ENCODE data around the gene TMEM131L. TPM values are rescaled to one million over a fixed set of nuclear protein-coding genes. Genes with fewer than 3 reads are reported as not detected.

The TMEM131L gene
- total RNA-seq, 2 donors from 2014 or later = 22.2 to 25.6 TPM

DNA sequence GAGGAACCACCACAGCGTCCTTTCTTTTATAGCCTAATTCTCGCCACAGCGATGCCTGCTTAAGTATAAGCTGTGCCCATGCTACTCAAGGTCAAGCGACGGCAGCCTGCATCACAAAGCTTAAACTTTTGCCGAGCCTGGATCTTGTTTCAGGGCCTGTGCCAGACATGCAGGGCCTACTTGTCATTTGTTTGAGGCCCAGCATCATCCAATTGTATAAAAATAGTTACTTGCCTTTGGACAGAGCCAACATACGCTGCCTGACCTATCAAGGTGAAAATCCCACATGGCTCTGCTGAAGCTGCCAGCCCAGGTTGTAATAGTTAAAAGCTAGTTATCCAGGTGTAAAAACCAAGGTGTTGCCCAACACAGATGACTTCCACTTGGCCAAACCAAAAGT is 107.1 kb downstream of the TMEM131L start:
- Histone ChIP-seq H3K27me3 (replicated peaks; ENCODE audit: insufficient read depth) (no peaks in the 10 kb centered on the region), H3K36me3 (no peaks in the 10 kb centered on the region), H3K9me3 (no peaks in the 10 kb centered on the region), H3K4me3 (no peak overlapping the region), H3K4me1 (ENCODE audit: control insufficient read depth in 1 of 2, low read depth in 2 of 2) (peaks cover 11 to 41% of the 10 kb centered on the region in 2 donors), H3K27ac (no peak overlapping the region)
- TF ChIP-seq, protein P1, sequence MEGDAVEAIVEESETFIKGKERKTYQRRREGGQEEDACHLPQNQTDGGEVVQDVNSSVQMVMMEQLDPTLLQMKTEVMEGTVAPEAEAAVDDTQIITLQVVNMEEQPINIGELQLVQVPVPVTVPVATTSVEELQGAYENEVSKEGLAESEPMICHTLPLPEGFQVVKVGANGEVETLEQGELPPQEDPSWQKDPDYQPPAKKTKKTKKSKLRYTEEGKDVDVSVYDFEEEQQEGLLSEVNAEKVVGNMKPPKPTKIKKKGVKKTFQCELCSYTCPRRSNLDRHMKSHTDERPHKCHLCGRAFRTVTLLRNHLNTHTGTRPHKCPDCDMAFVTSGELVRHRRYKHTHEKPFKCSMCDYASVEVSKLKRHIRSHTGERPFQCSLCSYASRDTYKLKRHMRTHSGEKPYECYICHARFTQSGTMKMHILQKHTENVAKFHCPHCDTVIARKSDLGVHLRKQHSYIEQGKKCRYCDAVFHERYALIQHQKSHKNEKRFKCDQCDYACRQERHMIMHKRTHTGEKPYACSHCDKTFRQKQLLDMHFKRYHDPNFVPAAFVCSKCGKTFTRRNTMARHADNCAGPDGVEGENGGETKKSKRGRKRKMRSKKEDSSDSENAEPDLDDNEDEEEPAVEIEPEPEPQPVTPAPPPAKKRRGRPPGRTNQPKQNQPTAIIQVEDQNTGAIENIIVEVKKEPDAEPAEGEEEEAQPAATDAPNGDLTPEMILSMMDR (IDR thresholded peaks at IDR 0.05) = no peak
- DNase-seq (ENCODE audit: low spot score) (no peak), ATAC-seq (ENCODE audit: insufficient number of reproducible peaks, low FRiP score, low read depth) (no peak)

DNA sequence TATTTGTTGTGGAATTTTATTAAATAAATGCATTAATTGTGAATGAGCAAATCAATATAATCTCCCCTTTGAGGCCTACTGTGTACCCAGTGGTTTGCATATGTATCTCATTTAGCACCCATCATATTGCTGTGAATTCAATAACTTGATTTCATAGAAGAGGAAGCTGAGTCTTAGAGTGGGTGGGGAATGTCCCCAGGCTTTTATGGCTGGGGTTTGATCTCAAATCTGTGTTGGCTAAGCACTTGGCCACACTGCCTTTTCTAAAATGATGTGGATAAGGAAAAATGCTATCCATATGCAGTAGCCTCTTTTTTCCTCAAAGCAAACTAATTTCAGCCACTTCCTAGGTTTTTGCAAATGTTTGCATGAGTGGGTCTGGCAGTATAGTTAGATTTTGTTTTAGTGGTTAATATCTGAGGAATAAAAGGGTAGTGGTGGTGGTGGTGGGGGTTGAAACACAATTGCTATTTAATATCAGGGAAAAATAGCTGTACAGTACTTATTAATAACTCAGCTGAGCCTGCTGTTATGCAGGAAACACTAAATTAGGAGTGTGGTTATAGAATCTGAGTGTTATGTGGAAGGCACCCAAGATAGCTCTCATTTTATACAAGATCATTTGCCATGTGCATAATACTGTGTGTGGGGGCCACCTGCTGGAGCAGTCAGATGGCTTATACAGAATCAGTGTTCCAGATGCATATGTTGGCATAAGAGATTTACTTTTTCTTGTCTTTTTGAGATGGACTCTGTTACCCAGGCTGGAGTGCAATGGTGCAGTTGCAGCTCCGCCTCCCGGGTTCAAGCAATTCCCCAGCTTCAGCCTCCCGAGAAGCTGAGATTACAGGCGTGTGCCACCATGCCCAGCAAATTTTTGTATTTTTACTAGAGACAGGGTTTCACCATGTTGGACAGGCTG is 108.0 kb downstream of the TMEM131L start:
- H3K27ac ChIP-seq = peak overlapping the region in 1 of 2 donors; percentile 8
- H3K4me3 ChIP-seq = no peak overlapping the region
- no peaks in the 10 kb centered on the region for H3K9me3 ChIP-seq
- H3K36me3 ChIP-seq = no peaks in the 10 kb centered on the region
- H3K4me1 ChIP-seq (ENCODE audit: control insufficient read depth in 1 of 2, low read depth in 2 of 2) = peaks cover 11 to 31% of the 10 kb centered on the region in 2 donors
- no peak for DNase-seq (ENCODE audit: low spot score)
- no peak for ATAC-seq (ENCODE audit: insufficient number of reproducible peaks, low FRiP score, low read depth)
- no peaks in the 10 kb centered on the region for H3K27me3 ChIP-seq (replicated peaks; ENCODE audit: insufficient read depth)
- TF ChIP-seq, protein P1 (IDR thresholded peaks at IDR 0.05) = peak; percentile 69

DNA sequence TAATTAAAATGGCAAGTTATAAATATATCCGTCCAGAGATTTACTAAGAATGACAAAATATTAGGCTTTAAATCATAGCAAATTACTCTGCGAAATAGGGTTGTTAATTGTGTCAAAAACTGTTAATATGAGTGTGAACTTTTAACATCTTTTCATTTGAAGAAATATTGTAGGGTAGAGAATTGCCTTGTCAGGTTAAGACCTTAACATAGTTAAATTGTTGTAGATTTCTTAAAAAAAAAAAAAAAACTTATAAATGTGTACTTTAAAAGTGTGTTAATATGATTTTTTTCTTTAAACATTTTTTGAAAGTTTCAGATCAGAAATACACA is 110.2 kb downstream of the TMEM131L start:
- Histone ChIP-seq H3K27ac (no peak overlapping the region), H3K27me3 (replicated peaks; ENCODE audit: insufficient read depth) (no peaks in the 10 kb centered on the region), H3K4me1 (ENCODE audit: control insufficient read depth in 1 of 2, low read depth in 2 of 2) (peaks cover 11 to 20% of the 10 kb centered on the region in 2 donors), H3K4me3 (no peak overlapping the region), H3K36me3 (peaks cover 3% of the 10 kb centered on the region), H3K9me3 (no peaks in the 10 kb centered on the region)
- TF ChIP-seq, protein P1 (IDR thresholded peaks at IDR 0.05) = no peak
- DNase-seq (ENCODE audit: low spot score) = no peak
- ATAC-seq (ENCODE audit: insufficient number of reproducible peaks, low FRiP score, low read depth) = no peak

DNA sequence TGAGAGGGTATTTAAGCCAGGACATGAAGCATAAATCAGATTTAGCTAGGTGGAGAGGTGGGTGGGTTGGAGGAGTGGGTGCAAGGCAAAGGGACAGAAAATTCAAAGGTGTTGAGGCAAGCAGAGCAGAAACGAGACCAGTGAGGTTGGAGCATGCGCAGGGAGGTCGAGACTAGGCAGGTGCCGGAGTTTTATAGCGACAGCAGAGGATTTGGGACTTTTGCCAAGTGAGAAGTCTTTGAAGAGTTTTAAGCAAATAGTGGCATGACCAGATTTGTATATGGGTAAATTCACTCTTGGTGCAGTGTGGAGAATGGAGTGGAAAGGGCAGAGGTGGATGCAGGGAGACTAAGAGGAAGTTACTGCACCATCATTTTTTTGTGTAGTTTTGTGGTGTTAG is 110.9 kb downstream of the TMEM131L start:
- ATAC-seq (ENCODE audit: insufficient number of reproducible peaks, low FRiP score, low read depth) (no peak), DNase-seq (ENCODE audit: low spot score) (no peak)
- Histone ChIP-seq H3K9me3 (no peaks in the 10 kb centered on the region), H3K4me1 (ENCODE audit: control insufficient read depth in 1 of 2, low read depth in 2 of 2) (peaks cover 11 to 20% of the 10 kb centered on the region in 2 donors), H3K27me3 (replicated peaks; ENCODE audit: insufficient read depth) (no peaks in the 10 kb centered on the region), H3K4me3 (no peak overlapping the region), H3K36me3 (peaks cover 3% of the 10 kb centered on the region), H3K27ac (no peak overlapping the region)
- TF ChIP-seq, protein P1 (IDR thresholded peaks at IDR 0.05) = no peak

DNA sequence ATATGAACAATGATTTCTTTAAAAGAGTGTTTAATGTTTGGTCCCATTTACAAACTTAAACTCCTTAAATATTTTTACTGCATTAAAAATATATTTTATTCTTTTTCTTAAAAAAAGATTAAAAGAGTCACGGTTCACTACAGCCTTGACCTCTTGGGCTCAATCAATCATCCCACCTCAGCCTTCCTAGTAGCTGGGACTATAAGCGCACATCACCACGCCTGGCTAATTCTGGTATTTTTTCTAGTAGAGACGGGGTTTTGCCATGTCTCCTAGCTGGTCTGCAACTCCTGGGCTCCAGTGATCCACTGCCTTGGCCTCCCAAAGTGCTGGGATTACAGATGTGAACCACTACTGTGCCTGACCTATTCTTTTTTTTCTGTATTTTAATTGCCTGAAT is 113.2 kb downstream of the TMEM131L start:
- TF ChIP-seq, protein P1 (IDR thresholded peaks at IDR 0.05) = no peak
- Histone ChIP-seq H3K4me3 (no peak overlapping the region), H3K4me1 (ENCODE audit: control insufficient read depth in 1 of 2, low read depth in 2 of 2) (peaks cover 1 to 5% of the 10 kb centered on the region in 2 donors), H3K36me3 (peaks cover 3% of the 10 kb centered on the region), H3K27ac (no peak overlapping the region), H3K9me3 (no peaks in the 10 kb centered on the region), H3K27me3 (replicated peaks; ENCODE audit: insufficient read depth) (no peaks in the 10 kb centered on the region)
- ATAC-seq (ENCODE audit: insufficient number of reproducible peaks, low FRiP score, low read depth) (no peak), DNase-seq (ENCODE audit: low spot score) (no peak)

Data from thoracic aorta (tissue), 2 donors.